Adrenal gland (tissue), 12 donors: ENCODE results near the gene CDK6. TPM values are rescaled to one million over a fixed set of nuclear protein-coding genes. Genes with fewer than 3 reads are reported as not detected.

Source experiments
- DNase-seq, 7 donors: peaks; one replicate each; pipeline ENCODE4 v3.0.0-alpha.2; 2019 to 2020
- H3K27ac ChIP-seq, 5 donors: fragments of 200-600 bp; sonication (generic) in 4 of 5; 1 replicate in 3 of 5; 2 replicates in 2 of 5; pipeline versions ENCODE4 v1.5.1 to v1.8.0; 2016 to 2020; ENCODE audit warnings: mild to moderate bottlenecking in 1 of 5
- H3K27me3 ChIP-seq: fragments of 200-600 bp; 2 replicates; pipeline ENCODE4 v1.8.0; 2021
- H3K36me3 ChIP-seq, 2 donors: fragments of 200-600 bp; replicated peaks in 1 of 2; 1 replicate in 1 of 2; 2 replicates in 1 of 2; pipeline versions ENCODE4 v1.5.1 to v1.8.0; 2018 to 2022
- H3K4me1 ChIP-seq, 2 donors: fragments of 200-600 bp; replicated peaks in 1 of 2; 1 replicate in 1 of 2; 2 replicates in 1 of 2; pipeline versions ENCODE4 v1.5.1 to v1.8.0; 2018 to 2021
- H3K4me3 ChIP-seq, 4 donors: fragments of 200-600 bp; sonication (generic) in 3 of 4; one replicate each; pipeline ENCODE4 v1.5.1; 2016 to 2018
- H3K9me3 ChIP-seq, 3 donors: fragments of 200-600 bp; sonication (generic) in 1 of 3; replicated peaks in 1 of 3; 1 replicate in 2 of 3; 2 replicates in 1 of 3; pipeline versions ENCODE4 v1.5.1 to v1.8.0; 2016 to 2021
- POLR2A ChIP-seq, 2 donors: fragments of 450-650 bp; IDR thresholded peaks; one replicate each; pipeline ENCODE4 v1.6.1; 2017; ENCODE audit warnings: antibody characterized with exemption in 2 of 2, mild to moderate bottlenecking in 2 of 2, moderate library complexity in 1 of 2
- WGBS, 4 donors: extraction: QIAGEN DNeasy Blood & Tissue Kit in 2 of 4; methylation state at CpG; one replicate each; pipeline versions ENCODE4 v1.1.5 to v1.1.7; 2013 to 2017; 5-methylcytosine and 5-hydroxymethylcytosine counted together
- intact Hi-C, 2 donors: fragments of 100-400 bp; cut with DNase I; formaldehyde crosslinking; loops; one replicate each; pipeline versions ENCODE4 v1.14.1 to v1.15.0; 2022 to 2023
- polyA plus RNA-seq, 3 donors: library from polyadenylated mRNA; stranded (reverse); fragments of 200-250 nt in 2 of 3; fragments of 350-450 nt in 1 of 3; fragmentation: Illumina TruSeq in 1 of 3; extraction: RNeasy Lipid Tissue Mini Kit (QIAGEN cat#74804) in 1 of 3; gene quantifications; one replicate each; pipeline ENCODE4 v1.2.3, GENCODE V29; 2013 to 2014
- total RNA-seq, 9 donors: library from RNA; depleted of rRNA in 4 of 9; stranded (reverse); fragments of >200 nt in 4 of 9; fragments of 120-200 nt in 1 of 9; fragmentation: NEBNext Ultra II Directional in 1 of 9; extraction: Animal tissue kit (Norgen Biotek cat#: 25700) in 1 of 9; gene quantifications; one replicate each; pipeline versions ENCODE4 v1.1.0 to v1.2.4, GENCODE V29; 2013 to 2023
- TF ChIP-seq, protein P1 (sequence below), 6 experiments: fragments of 450-650 bp in 4 of 6; fragments of 200-600 bp in 2 of 6; sonication (generic) in 1 of 6; IDR thresholded peaks; 1 replicate in 5 of 6; 2 replicates in 1 of 6; pipeline versions ENCODE4 v1.5.1 to v1.8.0; 2016 to 2021; ENCODE audit warnings: antibody characterized with exemption in 6 of 6, mild to moderate bottlenecking in 2 of 6, moderate library complexity in 1 of 6
- donor health status: healthy with polysubstance abuse.
- donor health status: Bipolar disorder and iron deficiency.
- donor health status: DM: yes; HTN: yes; CAD: no.
- donor health status: DM: no; HTN: no; CAD: no.
- donor health status: DM: no; HTN: no; CAD: no.
- donor health status: DM: yes; HTN: yes; CAD: no.

The CDK6 gene
- total and polyA plus RNA-seq, 12 donors: 2.5 to 151 (median 33.4) TPM

DNA sequence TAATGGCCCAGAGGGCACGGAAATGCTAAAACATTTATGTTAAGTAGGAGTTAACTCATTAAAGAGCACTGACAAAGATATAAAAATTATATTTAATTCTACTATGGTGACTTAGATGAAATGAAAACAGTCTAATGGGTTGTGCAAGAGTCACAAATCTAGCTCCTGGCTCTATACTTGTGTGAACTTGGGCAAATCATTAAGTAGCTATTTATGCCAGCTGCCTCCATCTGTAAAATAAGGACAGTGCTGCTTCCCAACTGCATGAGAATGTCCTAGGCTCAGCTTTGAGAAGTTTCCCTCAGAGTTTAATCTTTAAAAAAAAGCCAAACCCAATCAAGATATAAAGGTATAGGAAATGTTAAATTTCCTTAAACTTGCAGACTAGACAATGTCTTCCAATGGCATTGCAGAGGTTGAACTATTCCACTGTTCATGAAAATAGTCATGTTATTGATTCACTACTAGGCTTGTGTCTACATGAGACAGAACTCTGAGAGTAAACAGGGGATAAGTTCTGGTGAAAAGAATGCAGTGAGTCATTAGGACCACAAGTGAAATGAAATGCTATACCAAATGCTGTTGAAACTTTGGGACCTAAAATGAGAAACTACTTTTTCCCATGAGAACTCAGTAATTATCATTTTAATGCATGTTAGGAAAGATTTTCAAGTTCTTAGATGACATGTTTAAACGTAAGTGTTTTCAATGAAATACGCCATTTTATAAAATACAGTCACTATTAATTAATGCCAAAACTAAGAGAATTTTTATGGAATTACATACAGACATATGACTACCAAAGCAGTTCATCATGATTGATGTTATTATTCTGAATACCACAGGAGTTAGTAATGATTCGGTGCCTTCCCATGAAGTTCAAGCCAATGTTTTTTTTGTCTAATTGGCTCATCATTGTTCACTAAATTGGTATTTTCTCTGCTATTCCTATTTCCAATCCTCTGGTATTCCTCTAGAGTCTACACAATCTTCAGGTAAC, 84.2 kb downstream of the CDK6 start:
- DNase-seq: no peak
- Histone ChIP-seq H3K36me3 (no peaks in the 10 kb centered on the region), H3K9me3 (no peaks in the 10 kb centered on the region), H3K27ac (peak overlapping the region in 2 of 5 donors; percentile 6 to 10), H3K4me1 (peaks cover 14 to 20% of the 10 kb centered on the region in 2 donors), H3K4me3 (no peak overlapping the region), H3K27me3 (no peaks in the 10 kb centered on the region)
- WGBS, 4 donors: 67 to 73% (median 70%) methylated on average over 4 of the region's 4 CpGs
- intact Hi-C loops: no loop called here
- TF ChIP-seq, protein P1, sequence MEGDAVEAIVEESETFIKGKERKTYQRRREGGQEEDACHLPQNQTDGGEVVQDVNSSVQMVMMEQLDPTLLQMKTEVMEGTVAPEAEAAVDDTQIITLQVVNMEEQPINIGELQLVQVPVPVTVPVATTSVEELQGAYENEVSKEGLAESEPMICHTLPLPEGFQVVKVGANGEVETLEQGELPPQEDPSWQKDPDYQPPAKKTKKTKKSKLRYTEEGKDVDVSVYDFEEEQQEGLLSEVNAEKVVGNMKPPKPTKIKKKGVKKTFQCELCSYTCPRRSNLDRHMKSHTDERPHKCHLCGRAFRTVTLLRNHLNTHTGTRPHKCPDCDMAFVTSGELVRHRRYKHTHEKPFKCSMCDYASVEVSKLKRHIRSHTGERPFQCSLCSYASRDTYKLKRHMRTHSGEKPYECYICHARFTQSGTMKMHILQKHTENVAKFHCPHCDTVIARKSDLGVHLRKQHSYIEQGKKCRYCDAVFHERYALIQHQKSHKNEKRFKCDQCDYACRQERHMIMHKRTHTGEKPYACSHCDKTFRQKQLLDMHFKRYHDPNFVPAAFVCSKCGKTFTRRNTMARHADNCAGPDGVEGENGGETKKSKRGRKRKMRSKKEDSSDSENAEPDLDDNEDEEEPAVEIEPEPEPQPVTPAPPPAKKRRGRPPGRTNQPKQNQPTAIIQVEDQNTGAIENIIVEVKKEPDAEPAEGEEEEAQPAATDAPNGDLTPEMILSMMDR (IDR thresholded peaks at IDR 0.05): no peak
- TF ChIP-seq POLR2A (IDR thresholded peaks at IDR 0.05): no peak

- Histone ChIP-seq H3K27me3 (no peaks in the 10 kb centered on the region), H3K36me3 (no peaks in the 10 kb centered on the region), H3K27ac (no peak overlapping the region), H3K4me1 (peaks cover 14 to 20% of the 10 kb centered on the region in 2 donors), H3K4me3 (no peak overlapping the region), H3K9me3 (no peaks in the 10 kb centered on the region)
- intact Hi-C loops: no loop called here
- no peak for DNase-seq
- 94 to 97% (median 95%) methylated on average over 6 of the region's 6 CpGs for WGBS, 4 donors
- TF ChIP-seq, protein P1 (IDR thresholded peaks at IDR 0.05): no peak
- no peak for TF ChIP-seq POLR2A (IDR thresholded peaks at IDR 0.05)
These were observed 85.4 kb downstream of the CDK6 start for GRCh38 chr7:92750946-92751345.

GRCh38 chr7:92750447-92750839, 85.9 kb downstream of the CDK6 start:
- intact Hi-C loops: no loop called here
- no peaks in the 10 kb centered on the region for H3K36me3 ChIP-seq
- 82 to 88% (median 84%) methylated on average over 4 of the region's 4 CpGs for WGBS, 4 donors
- no peak overlapping the region for H3K4me3 ChIP-seq
- H3K9me3 ChIP-seq: no peaks in the 10 kb centered on the region
- DNase-seq: no peak
- H3K27ac ChIP-seq: no peak overlapping the region
- peaks cover 14 to 20% of the 10 kb centered on the region in 2 donors for H3K4me1 ChIP-seq
- no peaks in the 10 kb centered on the region for H3K27me3 ChIP-seq
- TF ChIP-seq, protein P1 (IDR thresholded peaks at IDR 0.05): no peak
- TF ChIP-seq POLR2A (IDR thresholded peaks at IDR 0.05): no peak

GRCh38 chr7:92749832-92750446, 86.4 kb downstream of the CDK6 start:
- DNase-seq: no peak
- Histone ChIP-seq H3K4me3 (no peak overlapping the region), H3K4me1 (peaks cover 14 to 20% of the 10 kb centered on the region in 2 donors), H3K9me3 (no peaks in the 10 kb centered on the region), H3K36me3 (no peaks in the 10 kb centered on the region), H3K27ac (peak overlapping the region in 1 of 5 donors; percentile 36), H3K27me3 (no peaks in the 10 kb centered on the region)
- intact Hi-C loops: no loop called here
- 68 to 98% (median 82%) methylated on average over 2 of the region's 2 CpGs for WGBS, 4 donors
- TF ChIP-seq POLR2A (IDR thresholded peaks at IDR 0.05): no peak
- TF ChIP-seq, protein P1 (IDR thresholded peaks at IDR 0.05): no peak
